Osteoblast (primary cell): ENCODE data around the gene TLK2. TPM values are rescaled to one million over a fixed set of nuclear protein-coding genes. Genes with fewer than 3 reads are reported as not detected.

Experiments used
- DNase-seq: peaks from one replicate; pipeline ENCODE4 v3.0.0; 2011; ENCODE audit warnings: low spot score, mixed read lengths; ENCODE audit not compliant: insufficient read length; ENCODE audit errors: missing footprints
- H2AFZ ChIP-seq: 2 replicates; pipeline ENCODE4 v1.6.0; 2011; ENCODE audit warnings: mild to moderate bottlenecking, low read length
- H3K27ac ChIP-seq: 2 replicates; pipeline ENCODE4 v1.5.1; 2011; ENCODE audit warnings: mild to moderate bottlenecking, low read depth, low read length, moderate library complexity
- H3K27me3 ChIP-seq: 2 replicates; pipeline ENCODE4 v1.6.0; 2012; ENCODE audit warnings: mild to moderate bottlenecking, control low read depth, inconsistent platforms, low read length, moderate library complexity; ENCODE audit not compliant: insufficient read depth
- H3K36me3 ChIP-seq: 2 replicates; pipeline ENCODE4 v1.5.1; 2011; ENCODE audit warnings: mild to moderate bottlenecking, low read length, control low read depth, moderate library complexity; ENCODE audit not compliant: insufficient read depth
- H3K4me1 ChIP-seq: 2 replicates; pipeline ENCODE4 v1.5.1; 2011; ENCODE audit warnings: mild to moderate bottlenecking, low read length, control low read depth, moderate library complexity; ENCODE audit not compliant: insufficient read depth
- H3K4me2 ChIP-seq: 2 replicates; pipeline ENCODE4 v1.6.0; 2011; ENCODE audit warnings: mild to moderate bottlenecking, low read length; ENCODE audit not compliant: insufficient read depth
- H3K4me3 ChIP-seq: fragments of 200-600 bp; sonication (generic); 3 replicates; pipeline ENCODE4 v1.5.1; 2012; ENCODE audit warnings: mild to moderate bottlenecking, low read length, inconsistent platforms; ENCODE audit not compliant: insufficient read depth
- H3K79me2 ChIP-seq: 2 replicates; pipeline ENCODE4 v1.6.0; 2012; ENCODE audit warnings: mild to moderate bottlenecking, low read length, control low read depth, inconsistent platforms; ENCODE audit not compliant: insufficient read depth
- H3K9me3 ChIP-seq: 2 replicates; pipeline ENCODE4 v1.5.1; 2011; ENCODE audit warnings: low read depth, low read length, control low read depth
- H4K20me1 ChIP-seq: 2 replicates; pipeline ENCODE4 v1.6.0; 2012; ENCODE audit warnings: mild to moderate bottlenecking, low read length, control low read depth; ENCODE audit not compliant: insufficient read depth
- total RNA-seq: library from RNA; depleted of rRNA; stranded (reverse); fragments of >200 nt; gene quantifications from 2 replicates; pipeline ENCODE4 v1.2.3, GENCODE V29; 2012
- TF ChIP-seq, protein P1 (sequence below): IDR thresholded peaks from 2 replicates; pipeline ENCODE4 v1.5.1; 2011; ENCODE audit warnings: mild to moderate bottlenecking, low read depth, low read length, moderate library complexity; ENCODE audit errors: extremely low read depth

Gene TLK2
- total RNA-seq, 1 donor = 52.8 TPM

GRCh38 chr17:62630365-62631085 is 151.9 kb downstream of the TLK2 start:
- peaks cover 54% of the 10 kb centered on the region for H4K20me1 ChIP-seq
- peak; percentile 76 for DNase-seq
- peaks cover 58% of the 10 kb centered on the region for H3K4me1 ChIP-seq
- peaks cover 75% of the 10 kb centered on the region for H3K79me2 ChIP-seq
- H2AFZ ChIP-seq = no peak overlapping the region
- no peaks in the 10 kb centered on the region for H3K27me3 ChIP-seq
- H3K9me3 ChIP-seq = no peaks in the 10 kb centered on the region
- peak overlapping the region; percentile 92 for H3K27ac ChIP-seq
- H3K4me3 ChIP-seq = peak overlapping the region; percentile 86
- TF ChIP-seq, protein P1, sequence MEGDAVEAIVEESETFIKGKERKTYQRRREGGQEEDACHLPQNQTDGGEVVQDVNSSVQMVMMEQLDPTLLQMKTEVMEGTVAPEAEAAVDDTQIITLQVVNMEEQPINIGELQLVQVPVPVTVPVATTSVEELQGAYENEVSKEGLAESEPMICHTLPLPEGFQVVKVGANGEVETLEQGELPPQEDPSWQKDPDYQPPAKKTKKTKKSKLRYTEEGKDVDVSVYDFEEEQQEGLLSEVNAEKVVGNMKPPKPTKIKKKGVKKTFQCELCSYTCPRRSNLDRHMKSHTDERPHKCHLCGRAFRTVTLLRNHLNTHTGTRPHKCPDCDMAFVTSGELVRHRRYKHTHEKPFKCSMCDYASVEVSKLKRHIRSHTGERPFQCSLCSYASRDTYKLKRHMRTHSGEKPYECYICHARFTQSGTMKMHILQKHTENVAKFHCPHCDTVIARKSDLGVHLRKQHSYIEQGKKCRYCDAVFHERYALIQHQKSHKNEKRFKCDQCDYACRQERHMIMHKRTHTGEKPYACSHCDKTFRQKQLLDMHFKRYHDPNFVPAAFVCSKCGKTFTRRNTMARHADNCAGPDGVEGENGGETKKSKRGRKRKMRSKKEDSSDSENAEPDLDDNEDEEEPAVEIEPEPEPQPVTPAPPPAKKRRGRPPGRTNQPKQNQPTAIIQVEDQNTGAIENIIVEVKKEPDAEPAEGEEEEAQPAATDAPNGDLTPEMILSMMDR = no peak
- peak overlapping the region; percentile 97 for H3K4me2 ChIP-seq
- peaks cover 19% of the 10 kb centered on the region for H3K36me3 ChIP-seq

DNA sequence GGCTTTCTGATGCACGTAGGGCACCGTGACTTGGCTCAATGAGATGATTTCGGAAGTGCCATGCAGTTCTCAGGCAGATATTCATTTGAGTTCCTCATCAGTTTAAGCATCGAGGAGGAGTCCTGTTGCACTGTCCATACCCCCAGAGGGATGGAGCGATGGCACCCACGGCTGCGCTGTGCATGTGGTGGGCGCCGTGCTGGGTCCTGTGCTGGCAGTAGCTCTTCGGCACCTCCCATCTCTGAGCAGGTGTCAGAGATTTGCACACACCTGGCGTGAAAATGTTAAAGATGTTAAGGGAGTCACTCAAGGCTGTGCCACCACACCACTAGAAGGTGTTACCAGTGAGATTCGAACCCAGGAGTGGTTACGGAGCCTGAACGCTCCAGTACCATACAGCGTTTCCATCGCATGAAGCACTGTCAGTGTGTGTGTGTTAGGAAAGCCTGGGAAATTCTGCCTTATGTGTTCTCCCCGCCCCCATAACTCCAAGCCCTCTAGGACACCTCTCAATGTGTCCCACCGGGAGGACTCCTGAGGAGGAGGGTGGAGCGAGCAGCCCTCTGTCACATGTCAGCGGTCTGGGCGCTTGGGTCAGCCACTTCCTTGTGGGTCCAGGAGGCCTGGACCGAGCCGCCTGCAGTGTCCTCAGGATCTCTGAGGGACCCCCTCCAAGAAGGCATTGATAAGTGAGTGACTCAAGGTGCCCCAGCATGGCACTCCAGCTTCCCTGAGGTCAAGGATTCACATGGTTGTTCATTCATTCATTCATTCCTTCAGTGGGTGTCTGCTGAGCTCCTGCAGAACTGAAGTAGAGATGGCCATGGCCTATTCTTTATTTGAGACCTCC is 152.7 kb downstream of the TLK2 start:
- H3K27me3 ChIP-seq = no peaks in the 10 kb centered on the region
- H3K9me3 ChIP-seq = no peaks in the 10 kb centered on the region
- peak overlapping the region; percentile 86 for H3K4me3 ChIP-seq
- DNase-seq = peak; percentile 10
- TF ChIP-seq, protein P1 = no peak
- peaks cover 80% of the 10 kb centered on the region for H3K79me2 ChIP-seq
- no peak overlapping the region for H2AFZ ChIP-seq
- peaks cover 51% of the 10 kb centered on the region for H3K4me1 ChIP-seq
- peaks cover 24% of the 10 kb centered on the region for H3K36me3 ChIP-seq
- H4K20me1 ChIP-seq = peaks cover 57% of the 10 kb centered on the region
- peak overlapping the region; percentile 92 for H3K27ac ChIP-seq
- peak overlapping the region; percentile 97 for H3K4me2 ChIP-seq

GRCh38 chr17:62631936-62632924 is 153.6 kb downstream of the TLK2 start:
- Histone ChIP-seq H3K27ac (peak overlapping the region; percentile 73), H3K4me2 (no peak overlapping the region), H3K4me1 (peaks cover 45% of the 10 kb centered on the region), H2AFZ (no peak overlapping the region), H4K20me1 (peaks cover 61% of the 10 kb centered on the region), H3K36me3 (peaks cover 29% of the 10 kb centered on the region), H3K79me2 (peaks cover 88% of the 10 kb centered on the region), H3K9me3 (no peaks in the 10 kb centered on the region), H3K4me3 (no peak overlapping the region), H3K27me3 (no peaks in the 10 kb centered on the region)
- peak; percentile 58 for DNase-seq
- TF ChIP-seq, protein P1 = no peak
